ENCODE data around the gene CACNA1F.

CACNA1F gene

DNA sequence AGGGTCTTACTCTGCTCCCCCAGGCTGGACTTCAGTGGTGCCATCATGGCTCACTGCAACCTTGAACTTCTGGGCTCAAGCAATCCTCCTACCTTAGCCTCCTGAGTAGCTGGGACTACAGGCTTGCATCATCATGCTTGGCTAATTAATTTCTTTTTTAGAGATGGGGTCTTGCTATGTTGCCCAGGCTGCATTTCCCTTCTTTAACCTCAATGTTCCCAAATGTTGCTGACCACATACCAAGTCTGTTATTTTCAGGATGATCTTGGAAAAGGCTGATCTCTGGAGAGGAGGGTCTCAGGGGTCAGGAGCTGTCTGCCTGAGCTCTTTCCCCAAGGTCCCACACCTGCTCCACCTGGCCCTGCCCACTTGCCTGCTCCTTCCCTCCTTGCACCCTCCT, 13.0 kb downstream of the CACNA1F start:
- TF ChIP-seq, protein P1, sequence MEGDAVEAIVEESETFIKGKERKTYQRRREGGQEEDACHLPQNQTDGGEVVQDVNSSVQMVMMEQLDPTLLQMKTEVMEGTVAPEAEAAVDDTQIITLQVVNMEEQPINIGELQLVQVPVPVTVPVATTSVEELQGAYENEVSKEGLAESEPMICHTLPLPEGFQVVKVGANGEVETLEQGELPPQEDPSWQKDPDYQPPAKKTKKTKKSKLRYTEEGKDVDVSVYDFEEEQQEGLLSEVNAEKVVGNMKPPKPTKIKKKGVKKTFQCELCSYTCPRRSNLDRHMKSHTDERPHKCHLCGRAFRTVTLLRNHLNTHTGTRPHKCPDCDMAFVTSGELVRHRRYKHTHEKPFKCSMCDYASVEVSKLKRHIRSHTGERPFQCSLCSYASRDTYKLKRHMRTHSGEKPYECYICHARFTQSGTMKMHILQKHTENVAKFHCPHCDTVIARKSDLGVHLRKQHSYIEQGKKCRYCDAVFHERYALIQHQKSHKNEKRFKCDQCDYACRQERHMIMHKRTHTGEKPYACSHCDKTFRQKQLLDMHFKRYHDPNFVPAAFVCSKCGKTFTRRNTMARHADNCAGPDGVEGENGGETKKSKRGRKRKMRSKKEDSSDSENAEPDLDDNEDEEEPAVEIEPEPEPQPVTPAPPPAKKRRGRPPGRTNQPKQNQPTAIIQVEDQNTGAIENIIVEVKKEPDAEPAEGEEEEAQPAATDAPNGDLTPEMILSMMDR (IDR thresholded peaks at IDR 0.05) = no peak
- no peak overlapping the region for H3K4me3 ChIP-seq
- no peak overlapping the region for H3K27ac ChIP-seq
- DNase-seq (ENCODE audit: low spot score) = no peak

DNA sequence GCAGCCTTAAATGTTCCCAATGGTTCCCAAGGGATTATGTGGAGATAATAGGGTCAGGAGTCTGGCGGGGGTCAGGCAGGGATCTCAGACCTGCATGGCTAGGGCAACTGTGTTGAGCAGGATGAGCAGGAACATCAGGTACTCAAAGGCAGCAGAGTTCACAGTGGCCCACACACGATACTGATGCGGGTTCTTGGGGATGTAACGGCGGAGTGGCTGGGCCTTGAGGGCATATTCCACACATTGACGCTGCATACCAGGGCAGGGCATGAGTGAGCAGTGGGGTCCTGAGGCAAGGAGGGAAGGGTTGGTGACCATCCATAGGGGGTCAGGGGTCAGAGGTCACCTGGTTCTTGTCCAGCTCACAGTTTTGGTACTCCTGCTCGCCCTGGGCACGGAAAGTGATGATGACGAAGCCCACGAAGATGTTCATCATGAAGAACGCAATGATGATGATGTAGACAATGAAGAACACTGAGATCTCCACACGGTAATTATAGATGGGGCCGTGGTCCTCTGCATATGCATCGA, 18.1 kb downstream of the CACNA1F start:
- TF ChIP-seq, protein P1 (IDR thresholded peaks at IDR 0.05) = no peak

DNA sequence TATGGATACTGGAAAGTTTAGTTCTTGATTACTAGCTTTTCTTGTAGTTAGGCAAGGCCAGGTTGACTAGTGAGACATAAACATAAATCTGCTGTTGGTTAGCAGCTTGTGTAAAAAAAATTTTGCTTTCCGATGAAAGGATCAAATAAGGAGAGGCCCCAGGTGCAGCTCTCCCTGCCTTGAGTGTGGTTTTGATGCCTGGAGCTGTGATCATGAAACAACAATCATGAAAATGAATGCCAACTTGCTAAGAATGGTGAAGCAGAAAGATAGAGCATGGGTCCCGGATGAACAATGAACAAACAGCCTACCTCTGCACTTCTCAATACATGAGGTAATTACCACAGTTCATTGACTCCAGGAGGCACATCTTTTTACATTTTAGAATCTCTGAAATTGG, 18.7 kb downstream of the CACNA1F start:
- no peak overlapping the region for H3K27ac ChIP-seq
- DNase-seq (ENCODE audit: low spot score) = no peak
- H3K4me3 ChIP-seq = no peak overlapping the region
- TF ChIP-seq, protein P1 (IDR thresholded peaks at IDR 0.05) = no peak

More for the DNA sequence above, 18.1 kb downstream of the CACNA1F start:
- no peak overlapping the region for H3K27ac ChIP-seq
- no peak for DNase-seq (ENCODE audit: low spot score)
- H3K4me3 ChIP-seq = no peak overlapping the region

DNA sequence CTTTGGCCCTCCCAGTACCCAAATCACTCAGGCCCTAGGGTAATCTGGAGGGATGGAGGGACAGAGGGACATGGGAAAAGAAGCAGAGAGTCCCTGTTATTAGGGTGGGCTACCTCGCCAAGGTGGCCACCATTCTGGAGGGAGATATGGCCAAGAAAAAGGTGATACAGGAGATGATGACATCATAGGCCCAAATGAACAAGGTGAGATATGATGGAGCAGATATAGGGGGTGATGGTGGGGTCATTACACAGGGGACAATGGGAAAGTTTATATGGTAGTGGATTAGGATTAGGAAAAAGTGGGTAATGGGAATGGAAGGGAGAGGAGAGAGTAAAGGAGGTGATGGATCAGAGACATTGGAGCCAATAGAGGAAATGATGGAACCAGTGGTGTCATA, 20.3 kb downstream of the CACNA1F start:
- no peak for DNase-seq (ENCODE audit: low spot score)
- Histone ChIP-seq H3K4me3 (no peak overlapping the region), H3K27ac (no peak overlapping the region)
- TF ChIP-seq, protein P1 (IDR thresholded peaks at IDR 0.05) = no peak

DNA sequence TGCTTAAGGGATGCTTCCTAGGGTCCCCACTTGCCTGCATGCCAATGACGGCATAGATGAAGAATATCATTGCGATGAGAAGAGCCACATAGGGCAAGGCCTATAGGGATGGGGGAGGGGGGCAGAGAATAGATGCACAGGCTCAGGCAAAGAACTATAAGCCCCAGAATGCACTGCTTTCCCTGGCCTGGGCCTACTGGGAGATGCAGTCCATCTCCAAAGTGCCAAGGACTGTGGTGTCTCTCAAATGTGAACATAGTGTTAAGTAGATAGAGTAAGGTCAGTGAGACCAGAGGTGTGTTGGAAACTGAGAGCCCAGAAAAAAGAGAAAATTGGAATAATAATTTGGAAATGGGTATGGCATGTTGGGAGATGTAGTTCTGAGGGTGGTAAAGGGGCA, 20.9 kb downstream of the CACNA1F start:
- no peak for DNase-seq (ENCODE audit: low spot score)
- Histone ChIP-seq H3K27ac (no peak overlapping the region), H3K4me3 (no peak overlapping the region)
- TF ChIP-seq, protein P1 (IDR thresholded peaks at IDR 0.05) = no peak

DNA sequence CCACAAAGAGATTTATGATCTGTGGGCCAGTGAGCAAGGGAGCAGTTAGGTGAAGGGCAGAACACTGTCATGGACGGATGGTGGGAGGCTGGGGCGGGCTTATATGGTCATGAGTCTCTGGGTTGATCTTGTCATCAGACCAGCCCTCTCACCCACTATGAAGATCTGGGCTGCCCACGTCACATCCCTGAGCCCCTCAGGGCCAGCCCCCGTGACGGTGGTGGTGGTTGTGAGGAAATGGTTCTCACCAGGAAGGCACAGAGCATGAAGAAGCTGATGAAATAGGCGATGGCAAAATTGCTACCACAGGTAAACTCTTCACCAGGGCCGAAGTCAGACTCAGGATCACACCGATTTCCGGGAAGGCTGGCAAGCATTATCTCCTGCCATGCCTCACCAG, 22.1 kb downstream of the CACNA1F start:
- Histone ChIP-seq H3K27ac (no peak overlapping the region), H3K4me3 (no peak overlapping the region)
- no peak for DNase-seq (ENCODE audit: low spot score)
- TF ChIP-seq, protein P1 (IDR thresholded peaks at IDR 0.05) = no peak

DNA sequence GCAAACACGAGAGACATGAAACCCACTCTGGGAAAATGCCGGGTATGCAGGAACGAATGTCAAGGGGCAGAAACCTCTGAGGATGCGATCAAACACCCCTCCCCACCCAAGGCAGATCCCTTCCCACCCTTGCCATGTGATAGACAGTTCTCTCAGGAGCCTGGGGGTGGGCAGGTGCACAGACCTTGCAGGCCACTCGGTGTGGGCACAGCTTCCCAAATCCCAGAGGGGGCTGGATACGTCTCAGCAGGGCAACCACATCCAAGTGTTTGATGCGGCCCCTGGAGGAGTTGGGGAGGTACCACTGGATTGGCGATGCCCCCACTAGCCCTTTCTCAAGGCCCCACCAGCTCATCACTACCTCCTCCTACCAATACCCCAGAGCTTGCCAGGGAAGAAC, 22.7 kb downstream of the CACNA1F start:
- no peak for DNase-seq (ENCODE audit: low spot score)
- Histone ChIP-seq H3K4me3 (no peak overlapping the region), H3K27ac (no peak overlapping the region)
- TF ChIP-seq, protein P1 (IDR thresholded peaks at IDR 0.05) = no peak

Data from coronary artery (tissue), 2 donors.